ENCODE results near the gene PSG11. TPM values are rescaled to one million over a fixed set of nuclear protein-coding genes. Genes with fewer than 3 reads are reported as not detected.
"Not testable (repeated sequence)": the region's sequence is repeated elsewhere in the genome, so short reads cannot be mapped to it uniquely, and the experiment has no call there.

PSG11 gene
- total RNA-seq, 2 donors from 2014 or later, result not detected

- H3K4me3 ChIP-seq; intact Hi-C loops (cut with DNase I); DNase-seq (ENCODE audit: low spot score); H3K27me3 ChIP-seq (replicated peaks; ENCODE audit: insufficient read depth); H3K36me3 ChIP-seq; H3K9me3 ChIP-seq; H3K4me1 ChIP-seq (replicated peaks); H3K27ac ChIP-seq: not testable (repeated sequence)
- 85% methylated on average over 10 of the region's 10 CpGs for WGBS
Observed at GRCh38 chr19:42992029-42992604, 34.2 kb downstream of the PSG11 start.

- no peak for DNase-seq (ENCODE audit: low spot score)
- Histone ChIP-seq H3K4me1 (replicated peaks) (no peaks in the 10 kb centered on the region), H3K36me3 (no peaks in the 10 kb centered on the region), H3K4me3 (no peak overlapping the region), H3K27me3 (replicated peaks; ENCODE audit: insufficient read depth) (no peaks in the 10 kb centered on the region), H3K9me3 (no peaks in the 10 kb centered on the region), H3K27ac (no peak overlapping the region)
- TF ChIP-seq POLR2A (IDR thresholded peaks at IDR 0.05), result no peak
- TF ChIP-seq, protein P1, sequence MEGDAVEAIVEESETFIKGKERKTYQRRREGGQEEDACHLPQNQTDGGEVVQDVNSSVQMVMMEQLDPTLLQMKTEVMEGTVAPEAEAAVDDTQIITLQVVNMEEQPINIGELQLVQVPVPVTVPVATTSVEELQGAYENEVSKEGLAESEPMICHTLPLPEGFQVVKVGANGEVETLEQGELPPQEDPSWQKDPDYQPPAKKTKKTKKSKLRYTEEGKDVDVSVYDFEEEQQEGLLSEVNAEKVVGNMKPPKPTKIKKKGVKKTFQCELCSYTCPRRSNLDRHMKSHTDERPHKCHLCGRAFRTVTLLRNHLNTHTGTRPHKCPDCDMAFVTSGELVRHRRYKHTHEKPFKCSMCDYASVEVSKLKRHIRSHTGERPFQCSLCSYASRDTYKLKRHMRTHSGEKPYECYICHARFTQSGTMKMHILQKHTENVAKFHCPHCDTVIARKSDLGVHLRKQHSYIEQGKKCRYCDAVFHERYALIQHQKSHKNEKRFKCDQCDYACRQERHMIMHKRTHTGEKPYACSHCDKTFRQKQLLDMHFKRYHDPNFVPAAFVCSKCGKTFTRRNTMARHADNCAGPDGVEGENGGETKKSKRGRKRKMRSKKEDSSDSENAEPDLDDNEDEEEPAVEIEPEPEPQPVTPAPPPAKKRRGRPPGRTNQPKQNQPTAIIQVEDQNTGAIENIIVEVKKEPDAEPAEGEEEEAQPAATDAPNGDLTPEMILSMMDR (IDR thresholded peaks at IDR 0.05), result no peak
- TF ChIP-seq POLR2AphosphoS5 (IDR thresholded peaks at IDR 0.05), result no peak
- 51% methylated on average over 7 of the region's 7 CpGs for WGBS
- intact Hi-C loops (cut with DNase I), result no loop called here
Observed at GRCh38 chr19:42989851-42990250, 36.4 kb downstream of the PSG11 start.

- intact Hi-C loops (cut with DNase I); H3K27ac ChIP-seq; H3K4me1 ChIP-seq (replicated peaks); H3K36me3 ChIP-seq; H3K4me3 ChIP-seq; H3K27me3 ChIP-seq (replicated peaks; ENCODE audit: insufficient read depth); H3K9me3 ChIP-seq; DNase-seq (ENCODE audit: low spot score): not testable (repeated sequence)
- 78% methylated on average over 4 of the region's 4 CpGs for WGBS
Observed at GRCh38 chr19:42989186-42989585, 37.1 kb downstream of the PSG11 start.

GRCh38 chr19:42988206-42988605, 38.1 kb downstream of the PSG11 start:
- H3K9me3 ChIP-seq; H3K36me3 ChIP-seq; intact Hi-C loops (cut with DNase I); H3K4me1 ChIP-seq (replicated peaks); H3K4me3 ChIP-seq; DNase-seq (ENCODE audit: low spot score); H3K27me3 ChIP-seq (replicated peaks; ENCODE audit: insufficient read depth); H3K27ac ChIP-seq: not testable (repeated sequence)
- 82% methylated on average over 1 of the region's 1 CpG for WGBS

GRCh38 chr19:42985588-42985987, 40.7 kb downstream of the PSG11 start:
- Histone ChIP-seq H3K27me3 (replicated peaks; ENCODE audit: insufficient read depth) (no peaks in the 10 kb centered on the region), H3K4me1 (replicated peaks) (no peaks in the 10 kb centered on the region), H3K4me3 (no peak overlapping the region), H3K9me3 (no peaks in the 10 kb centered on the region), H3K27ac (no peak overlapping the region), H3K36me3 (no peaks in the 10 kb centered on the region)
- intact Hi-C loops (cut with DNase I), result no loop called here
- DNase-seq (ENCODE audit: low spot score), result no peak
- 72% methylated on average over 4 of the region's 4 CpGs for WGBS
- TF ChIP-seq POLR2AphosphoS5 (IDR thresholded peaks at IDR 0.05) (no peak), POLR2A (IDR thresholded peaks at IDR 0.05) (no peak)
- TF ChIP-seq, protein P1 (IDR thresholded peaks at IDR 0.05), result no peak

GRCh38 chr19:42982111-42982510, 44.2 kb downstream of the PSG11 start:
- DNase-seq (ENCODE audit: low spot score); H3K9me3 ChIP-seq; intact Hi-C loops (cut with DNase I); H3K4me1 ChIP-seq (replicated peaks); H3K36me3 ChIP-seq; H3K4me3 ChIP-seq; H3K27me3 ChIP-seq (replicated peaks; ENCODE audit: insufficient read depth); H3K27ac ChIP-seq: not testable (repeated sequence)

- H3K27me3 ChIP-seq (replicated peaks; ENCODE audit: insufficient read depth); H3K9me3 ChIP-seq; H3K27ac ChIP-seq; H3K36me3 ChIP-seq; intact Hi-C loops (cut with DNase I); H3K4me3 ChIP-seq; DNase-seq (ENCODE audit: low spot score); H3K4me1 ChIP-seq (replicated peaks): not testable (repeated sequence)
- 91% methylated on average over 5 of the region's 5 CpGs for WGBS
Observed at GRCh38 chr19:42971451-42971850, 54.8 kb downstream of the PSG11 start.
